ENCODE data around the gene RAB15. TPM values are rescaled to one million over a fixed set of nuclear protein-coding genes. Genes with fewer than 3 reads are reported as not detected.
"Not testable (repeated sequence)": the region's sequence is repeated elsewhere in the genome, so short reads cannot be mapped to it uniquely, and the experiment has no call there.

RAB15 gene
- total RNA-seq, 1 experiment from 2014 or later = 23.1 TPM

DNA sequence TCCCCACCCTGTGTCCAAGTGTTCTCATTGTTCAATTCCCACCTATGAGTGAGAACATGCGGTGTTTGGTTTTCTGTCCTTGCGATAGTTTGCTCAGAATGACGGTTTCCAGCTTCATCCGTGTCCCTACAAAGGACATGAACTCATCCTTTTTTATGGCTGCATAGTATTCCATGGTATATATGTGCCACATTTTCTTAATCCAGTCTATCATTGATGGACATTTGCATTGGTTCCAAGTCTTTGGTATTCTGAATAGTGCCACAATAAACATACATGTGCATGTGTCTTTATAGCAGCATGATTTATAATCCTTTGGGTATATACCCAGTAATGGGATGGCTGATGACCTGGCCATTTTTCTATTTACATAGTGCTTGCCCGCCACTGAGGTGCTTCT lies 58.7 kb downstream of the RAB15 start:
- not testable (repeated sequence) for DNase-seq (ENCODE audit: low read depth)

DNA sequence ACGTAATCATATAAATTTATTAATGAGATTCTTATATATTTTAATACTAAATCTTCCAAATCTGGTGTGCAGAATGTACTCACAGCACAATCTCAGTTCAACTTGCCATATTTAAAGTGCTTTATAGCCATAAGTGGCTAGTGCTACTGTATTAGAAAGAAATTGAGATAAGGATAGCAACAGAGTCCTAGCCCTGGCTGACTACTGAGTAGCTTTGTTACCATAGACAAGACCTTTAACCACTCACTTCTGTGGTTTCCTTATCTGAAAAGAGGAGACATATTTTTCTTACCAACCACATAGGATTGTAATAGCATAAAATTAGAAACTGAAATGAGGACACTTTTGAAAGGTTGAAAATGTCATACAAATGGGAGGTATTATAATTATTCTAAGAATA lies 59.9 kb downstream of the RAB15 start:
- DNase-seq (ENCODE audit: low read depth) = no peak

DNA sequence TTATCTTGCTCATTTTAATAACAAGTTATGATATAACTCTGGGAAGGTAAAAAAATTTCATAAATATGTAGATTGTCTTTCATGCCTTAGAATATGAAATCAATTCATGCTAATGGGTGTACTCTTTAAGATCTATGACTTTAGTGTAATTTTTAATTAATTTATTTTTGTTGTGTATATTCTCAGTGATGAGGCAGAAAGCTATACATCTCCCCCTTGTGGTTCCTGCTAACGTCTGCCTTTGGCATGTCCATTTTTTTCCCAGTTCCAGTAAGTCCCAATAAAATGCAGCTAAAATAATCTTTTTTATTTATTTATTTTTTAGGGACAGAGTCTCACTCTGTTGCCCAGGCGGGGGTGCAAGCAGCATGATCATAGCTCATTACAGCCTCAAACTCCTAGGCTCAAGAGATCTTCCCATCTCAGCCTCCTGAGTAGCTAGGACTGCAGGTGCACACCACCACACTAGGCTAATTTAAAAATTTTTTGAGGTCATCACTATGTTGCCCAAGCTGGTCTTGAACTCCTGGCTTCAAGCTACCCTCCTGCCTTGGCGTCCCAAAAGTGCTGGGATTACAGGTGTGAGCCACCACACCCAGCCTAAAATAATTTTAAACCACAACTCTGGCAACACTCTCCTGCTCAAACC lies 61.2 kb downstream of the RAB15 start:
- peak; percentile 37 for DNase-seq (ENCODE audit: low read depth)

DNA sequence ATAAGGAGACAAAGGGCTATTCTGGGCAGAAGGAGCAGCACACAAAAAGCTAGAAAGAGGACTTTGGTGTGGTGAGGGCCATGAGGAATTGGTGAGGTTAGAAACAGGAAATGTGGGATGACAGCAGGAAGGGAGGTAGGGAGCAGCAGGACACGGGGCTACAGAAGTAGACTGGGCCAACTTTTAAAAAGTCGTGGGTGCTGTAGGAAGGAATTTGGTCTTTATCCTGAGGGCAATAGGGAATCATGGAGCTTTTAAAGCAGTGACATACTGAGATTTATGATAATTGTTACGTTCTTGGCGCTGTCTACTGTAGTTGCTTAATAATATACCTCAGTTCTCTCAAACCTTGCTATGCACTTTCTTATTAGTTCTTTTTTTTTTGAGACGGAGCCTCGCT lies 66.1 kb downstream of the RAB15 start:
- no peak for DNase-seq (ENCODE audit: low read depth)

DNA sequence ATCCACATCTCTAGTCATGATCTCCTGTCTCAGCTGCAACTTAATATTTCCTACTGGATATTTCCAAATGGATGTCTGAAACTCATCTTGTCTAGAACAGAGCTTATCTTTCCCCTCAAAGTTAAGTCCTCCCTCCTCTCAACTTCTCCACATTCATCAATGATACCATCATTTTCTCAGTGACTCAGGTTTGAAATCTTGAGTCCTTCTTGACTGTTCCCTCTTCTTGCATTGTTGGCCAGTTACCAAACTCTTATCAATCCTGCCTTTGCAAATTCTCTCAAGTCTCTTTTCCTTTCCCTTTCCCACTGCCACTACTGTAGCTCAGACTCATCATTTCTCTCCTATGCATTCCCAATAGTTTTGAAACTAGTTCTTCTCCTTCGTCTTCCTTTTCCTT lies 72.2 kb downstream of the RAB15 start:
- no peak for DNase-seq (ENCODE audit: low read depth)

Other genes with a start within 250 kb of the RAB15 start
- gene SPTB, start 92.4 kb downstream of the RAB15 start, total RNA-seq (2014; rRNA removed) = not detected in 2 replicates
- gene CHURC1, start 57.9 kb downstream of the RAB15 start, total RNA-seq (2014; rRNA removed) = 52.8 and 55.4 TPM in 2 replicates
- gene GPX2, start 29.6 kb downstream of the RAB15 start, total RNA-seq (2014; rRNA removed) = not detected in 2 replicates
- gene FNTB, start 14.6 kb upstream of the RAB15 start, total RNA-seq (2014; rRNA removed) = 13.9 and 17.4 TPM in 2 replicates
- 44.8 and 45.9 TPM in 2 replicates for gene MAX, start 130.2 kb upstream of the RAB15 start, total RNA-seq (2014; rRNA removed)